Fibroblast of upper back skin (primary cell): ENCODE data around the gene DLGAP4.

Experiments used
- DNase-seq: peaks from one replicate; pipeline ENCODE4 v3.0.0-alpha.2; 2013

DLGAP4 gene, protein sequence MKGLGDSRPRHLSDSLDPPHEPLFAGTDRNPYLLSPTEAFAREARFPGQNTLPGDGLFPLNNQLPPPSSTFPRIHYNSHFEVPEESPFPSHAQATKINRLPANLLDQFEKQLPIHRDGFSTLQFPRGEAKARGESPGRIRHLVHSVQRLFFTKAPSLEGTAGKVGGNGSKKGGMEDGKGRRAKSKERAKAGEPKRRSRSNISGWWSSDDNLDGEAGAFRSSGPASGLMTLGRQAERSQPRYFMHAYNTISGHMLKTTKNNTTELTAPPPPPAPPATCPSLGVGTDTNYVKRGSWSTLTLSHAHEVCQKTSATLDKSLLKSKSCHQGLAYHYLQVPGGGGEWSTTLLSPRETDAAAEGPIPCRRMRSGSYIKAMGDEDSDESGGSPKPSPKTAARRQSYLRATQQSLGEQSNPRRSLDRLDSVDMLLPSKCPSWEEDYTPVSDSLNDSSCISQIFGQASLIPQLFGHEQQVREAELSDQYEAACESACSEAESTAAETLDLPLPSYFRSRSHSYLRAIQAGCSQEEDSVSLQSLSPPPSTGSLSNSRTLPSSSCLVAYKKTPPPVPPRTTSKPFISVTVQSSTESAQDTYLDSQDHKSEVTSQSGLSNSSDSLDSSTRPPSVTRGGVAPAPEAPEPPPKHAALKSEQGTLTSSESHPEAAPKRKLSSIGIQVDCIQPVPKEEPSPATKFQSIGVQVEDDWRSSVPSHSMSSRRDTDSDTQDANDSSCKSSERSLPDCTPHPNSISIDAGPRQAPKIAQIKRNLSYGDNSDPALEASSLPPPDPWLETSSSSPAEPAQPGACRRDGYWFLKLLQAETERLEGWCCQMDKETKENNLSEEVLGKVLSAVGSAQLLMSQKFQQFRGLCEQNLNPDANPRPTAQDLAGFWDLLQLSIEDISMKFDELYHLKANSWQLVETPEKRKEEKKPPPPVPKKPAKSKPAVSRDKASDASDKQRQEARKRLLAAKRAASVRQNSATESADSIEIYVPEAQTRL

DNA sequence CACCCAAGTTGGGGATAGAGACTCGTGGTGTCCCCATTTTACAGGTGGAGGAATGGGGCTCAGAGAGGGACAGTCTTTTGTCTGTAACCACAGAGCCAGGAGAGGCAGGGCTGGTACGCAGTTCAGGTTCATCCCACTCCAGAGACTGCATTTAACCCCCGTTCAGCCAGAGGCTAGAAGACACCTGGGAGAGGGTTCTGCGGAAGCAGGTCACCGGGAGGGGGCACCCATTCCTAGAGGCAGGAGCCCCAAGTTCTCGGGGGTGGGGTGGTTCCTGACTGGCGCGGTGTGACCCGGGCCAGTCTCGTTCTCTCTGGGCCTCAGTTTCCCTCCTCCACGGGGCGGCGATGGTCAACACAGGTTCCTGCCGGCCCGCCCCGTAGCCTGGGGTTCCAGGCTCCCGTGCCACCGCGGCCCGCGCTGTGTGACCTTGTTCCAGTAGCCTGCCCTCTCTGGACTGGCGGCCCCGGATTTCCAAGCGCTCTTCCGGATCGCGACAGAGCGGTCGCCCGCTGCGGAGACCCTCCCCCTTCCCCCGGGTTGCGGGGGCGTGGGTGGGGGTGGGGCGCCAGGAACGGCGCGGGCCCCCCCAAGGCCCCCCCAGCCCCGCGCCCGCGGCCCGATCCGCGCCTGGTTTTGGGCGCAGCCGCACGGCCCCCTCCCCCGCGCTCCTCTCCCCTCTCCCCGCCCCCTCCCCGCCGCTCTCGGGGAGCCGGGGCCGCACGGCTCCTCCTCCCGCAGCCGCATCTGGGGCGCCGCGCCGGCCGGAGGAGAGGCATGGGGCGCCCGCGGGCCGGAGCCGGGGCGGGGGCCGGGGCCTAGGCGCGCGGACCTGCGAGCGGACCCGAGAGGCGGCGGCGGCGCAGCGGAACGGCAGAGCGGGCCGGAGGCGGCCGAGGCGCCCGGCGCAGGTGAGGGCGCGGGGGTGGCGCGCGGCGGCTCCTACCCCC, at the start of gene DLGAP4:
DLGAP4 (plus strand) TSS at position 738 of the 950 bp plus-strand sequence. CDS start 125,379 bp downstream, outside the sequence.
- no peak for DNase-seq

DNA sequence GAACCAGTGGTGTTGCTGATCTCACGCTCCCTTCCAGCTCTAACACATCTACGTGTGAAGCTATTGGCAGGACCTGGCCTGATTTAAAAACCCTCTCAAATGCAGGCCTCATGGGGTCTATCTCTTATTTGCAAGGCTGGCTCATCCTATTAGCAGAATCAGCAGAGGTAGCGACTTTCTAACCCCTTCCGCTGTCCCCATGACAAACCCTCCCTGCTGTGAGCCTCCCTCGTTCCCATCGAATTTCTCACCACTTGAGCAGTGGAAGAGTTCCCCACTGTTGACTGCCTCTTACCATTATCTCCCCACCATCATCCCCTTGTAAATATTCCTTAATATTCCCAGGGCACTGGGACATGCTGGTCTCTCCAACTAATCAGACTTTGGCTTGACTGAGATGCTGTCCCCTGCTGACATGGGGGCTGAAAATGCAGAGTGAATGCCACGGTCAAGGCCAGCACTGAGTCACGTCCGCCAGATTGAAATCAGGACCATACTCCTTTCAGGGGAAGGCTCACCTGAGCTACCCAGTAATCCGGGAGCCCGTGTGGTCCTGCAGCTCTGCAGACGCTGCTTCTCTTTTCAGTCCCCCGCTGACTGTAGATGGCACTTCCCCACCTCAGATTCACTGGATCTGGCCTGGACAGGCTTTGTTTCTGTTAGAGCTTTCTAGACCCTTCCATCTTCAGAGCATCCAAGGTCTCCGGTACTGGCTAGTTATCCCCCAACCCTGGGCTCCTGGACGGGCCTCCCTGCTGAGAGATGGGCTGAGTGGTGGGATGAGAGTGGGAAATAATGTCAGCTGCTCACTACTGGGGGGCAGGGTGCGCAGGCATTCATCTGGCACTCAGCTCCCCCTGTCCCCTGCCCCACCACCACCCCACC, 46.7 kb upstream of the DLGAP4 start:
- DNase-seq, result no peak

DNA sequence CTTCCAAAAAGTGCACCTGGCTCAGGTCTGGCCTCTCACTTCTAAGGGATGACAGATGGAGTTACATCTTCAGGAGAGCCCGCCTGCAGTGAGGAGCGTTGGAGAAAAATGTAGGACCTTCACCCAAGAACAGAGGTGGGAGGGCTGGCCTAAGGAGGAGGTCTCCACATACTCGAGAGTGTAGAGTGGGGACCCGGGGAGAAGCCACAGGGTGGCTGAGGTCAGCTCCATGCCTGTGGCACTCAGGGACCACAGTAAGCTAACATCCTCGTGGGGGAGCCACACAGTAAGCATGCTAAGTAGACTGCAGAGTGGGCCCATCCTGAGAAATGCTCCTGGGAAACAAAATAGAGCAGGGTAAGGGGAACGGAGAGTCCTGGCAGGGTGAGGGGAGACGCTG, 45.8 kb upstream of the DLGAP4 start:
- no peak for DNase-seq

DNA sequence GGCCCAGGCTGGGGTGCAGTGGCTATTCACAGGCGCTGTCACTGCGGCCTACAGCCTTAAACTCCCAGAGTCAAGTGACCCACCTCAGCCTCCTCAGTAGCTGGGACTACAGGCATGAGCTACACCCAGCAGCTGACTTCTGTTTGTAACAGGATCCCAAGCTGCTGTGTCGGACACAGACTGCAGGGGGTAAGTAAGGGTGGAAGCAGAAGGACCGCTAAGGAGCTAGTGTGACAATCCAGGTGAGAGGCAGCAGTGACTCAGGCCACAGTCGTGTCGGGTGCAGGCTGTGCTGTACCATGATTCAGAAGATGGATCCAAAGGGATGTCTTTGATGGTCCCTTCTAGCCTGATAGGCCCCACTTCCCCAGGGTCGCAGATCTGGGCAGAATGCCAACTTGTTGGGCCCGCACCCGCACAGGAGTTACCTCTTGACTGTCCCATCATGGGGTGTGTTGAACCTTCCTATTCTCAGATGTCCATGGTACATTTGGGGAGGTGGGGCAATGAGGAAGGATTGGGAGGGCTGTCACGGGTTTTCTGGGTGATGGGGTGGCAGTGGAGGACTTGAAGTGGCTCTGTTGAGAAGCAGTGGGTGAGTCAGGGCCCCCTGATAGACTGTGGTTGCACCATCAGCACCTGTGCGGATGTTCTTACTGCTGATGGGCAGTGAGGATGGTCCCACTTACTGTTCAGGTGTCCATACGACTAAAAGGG, 44.6 kb upstream of the DLGAP4 start:
- DNase-seq, result no peak

DNA sequence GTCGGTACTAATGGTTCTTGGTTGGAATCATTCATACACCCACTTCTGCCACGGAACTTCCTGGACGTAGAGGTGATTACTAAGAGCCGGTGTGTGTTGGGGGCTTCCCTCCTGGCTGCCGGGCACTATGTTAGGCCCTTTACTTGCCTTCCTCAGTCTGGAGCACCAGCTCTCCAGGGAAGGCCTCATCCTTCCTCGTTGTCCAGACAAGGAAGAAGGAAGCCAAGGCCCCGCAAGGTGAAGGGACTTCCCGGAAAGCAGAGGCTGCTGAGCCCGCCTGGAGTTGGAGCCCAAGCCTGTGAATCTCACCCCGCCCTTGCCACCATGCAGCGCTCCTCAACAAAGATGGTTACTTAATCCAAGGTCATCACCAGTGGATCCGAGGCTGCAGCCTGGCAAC, 43.7 kb upstream of the DLGAP4 start:
- DNase-seq, result no peak

DNA sequence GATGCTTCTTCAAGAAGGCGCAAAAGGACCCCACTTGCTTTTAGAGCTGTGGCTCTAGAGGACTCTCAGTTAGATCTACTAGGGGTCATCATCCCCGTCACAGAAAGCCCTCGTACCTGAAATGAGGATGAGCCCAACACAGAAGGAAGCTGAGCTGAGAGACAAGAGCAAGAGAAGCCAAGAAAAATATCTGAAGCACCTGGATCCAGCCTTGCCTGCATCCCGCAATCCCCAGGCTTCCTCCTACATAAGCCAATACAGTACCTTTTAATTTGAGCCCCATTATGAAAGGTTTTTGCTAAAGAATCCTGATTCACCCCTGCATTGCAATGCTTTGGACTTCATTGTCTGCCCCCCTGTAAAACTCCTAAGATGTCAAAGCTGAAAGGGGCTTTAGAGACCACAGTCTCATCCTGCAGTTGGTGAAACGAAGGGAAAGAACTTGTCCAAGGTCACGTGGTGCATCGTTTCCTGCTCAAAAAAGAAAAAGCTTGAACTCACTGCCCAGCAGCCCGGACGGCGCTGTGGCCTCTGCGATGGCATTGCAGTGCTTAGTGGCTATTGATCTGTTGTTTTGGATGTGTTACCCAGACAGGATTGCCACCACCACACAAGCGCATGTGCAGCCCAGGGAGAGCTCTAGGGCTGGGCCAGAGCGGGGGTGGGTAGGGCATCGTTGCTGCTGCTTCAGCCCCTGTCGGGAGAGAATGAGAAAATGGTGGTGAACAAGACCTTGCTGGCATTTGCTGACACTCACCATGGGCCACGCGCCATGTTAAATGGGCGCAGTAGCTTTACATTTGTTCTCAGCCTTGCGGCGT, 41.5 kb upstream of the DLGAP4 start:
- DNase-seq, result no peak

DNA sequence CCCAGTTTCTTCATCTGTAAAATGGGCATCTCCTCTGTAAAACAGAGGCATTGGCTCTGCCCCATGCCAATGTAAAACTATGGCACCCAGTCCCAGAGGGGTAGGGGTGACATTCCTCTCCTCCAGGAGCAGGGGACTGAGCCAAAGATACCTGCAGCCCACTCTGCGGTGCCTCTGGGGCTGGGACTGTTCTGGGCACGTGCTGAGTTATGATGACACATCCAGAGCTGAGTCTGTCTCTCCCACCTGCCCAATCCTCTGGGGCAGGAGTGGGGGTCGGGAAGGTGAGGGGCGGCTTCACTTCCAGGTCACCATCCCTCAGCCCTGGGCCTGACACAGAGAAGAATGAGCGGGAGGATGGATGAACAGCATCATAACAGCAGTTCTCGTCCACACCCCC, 40.0 kb upstream of the DLGAP4 start:
- DNase-seq, result no peak

DNA sequence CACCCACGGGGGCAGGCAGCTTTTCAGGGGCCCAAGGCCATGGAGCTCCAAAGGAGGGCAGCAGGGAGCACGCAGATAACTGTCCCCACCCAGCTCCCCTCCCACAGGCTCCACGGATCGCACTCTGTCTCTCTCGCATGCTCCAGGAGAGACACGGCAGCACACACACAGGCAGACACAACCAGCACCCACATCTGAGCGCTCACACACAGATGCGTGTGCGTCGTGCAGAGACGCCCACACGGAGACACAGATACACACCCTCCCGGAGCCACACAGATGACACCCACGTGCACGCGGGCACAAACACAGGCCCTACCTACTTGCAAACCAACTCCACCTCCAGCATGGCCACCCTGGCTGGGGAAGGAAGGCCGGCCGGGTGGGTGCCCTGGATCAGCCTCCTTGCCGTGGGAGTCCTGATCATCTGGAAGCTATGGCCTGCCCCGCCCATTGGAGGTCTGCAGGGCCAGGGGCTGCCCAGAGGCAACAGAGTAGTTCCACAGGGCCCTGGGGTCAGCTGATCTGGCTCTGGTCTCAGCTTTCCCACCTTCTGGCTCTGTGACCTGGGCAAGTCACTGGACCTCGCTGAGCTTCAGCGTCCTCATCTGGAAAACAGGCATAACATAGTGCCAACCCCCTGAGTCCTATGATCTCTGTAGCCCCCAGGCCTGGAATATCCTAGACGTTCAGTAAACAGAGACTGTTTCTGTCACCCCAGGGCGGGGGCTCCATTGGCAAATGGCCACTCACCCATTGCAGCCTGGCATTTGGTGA, 38.3 kb upstream of the DLGAP4 start:
- DNase-seq, result no peak

DNA sequence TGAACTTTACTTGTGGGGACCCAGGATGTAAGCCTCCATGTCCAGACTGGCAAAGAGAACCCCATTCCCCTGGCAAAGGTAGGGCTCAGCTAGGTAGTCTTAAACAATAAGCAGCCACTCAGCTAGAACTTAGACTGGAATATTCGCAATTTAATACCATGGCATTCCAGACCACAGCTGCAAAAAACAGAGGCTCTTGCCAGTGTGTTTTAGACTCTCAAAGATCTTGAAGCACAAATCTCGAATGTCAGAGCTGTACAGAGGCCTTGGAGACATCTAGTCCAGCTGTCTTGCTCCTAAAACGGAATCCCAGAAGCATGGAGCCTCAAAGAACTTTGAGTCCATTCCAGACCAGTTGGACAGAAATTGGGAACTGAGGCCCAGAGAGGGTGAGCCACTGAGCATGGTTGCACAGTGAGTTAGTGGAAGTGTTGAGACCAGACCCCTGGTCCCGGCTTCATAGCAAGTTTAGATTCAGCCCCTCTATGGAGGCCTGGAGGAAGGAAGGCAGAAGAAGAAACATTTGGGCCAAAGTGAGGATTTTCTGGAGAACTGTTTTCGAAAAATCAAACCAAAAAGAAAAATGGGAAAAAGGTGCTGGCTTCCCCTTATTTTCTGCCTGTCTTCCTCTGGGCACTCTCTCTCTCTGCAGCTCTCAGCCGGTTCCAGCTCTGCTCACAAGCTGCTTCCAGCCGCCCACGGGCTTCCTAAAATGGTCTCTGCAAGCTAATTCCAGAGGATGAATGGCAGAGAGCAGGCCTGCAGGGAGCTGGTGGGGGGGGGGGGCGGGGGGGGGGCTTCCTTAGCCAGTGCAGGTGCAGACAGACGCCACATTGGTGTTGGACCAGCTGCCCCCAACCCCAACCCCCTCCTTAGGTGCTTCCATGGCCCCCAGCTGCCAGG, 37.4 kb upstream of the DLGAP4 start:
- DNase-seq, result no peak

DNA sequence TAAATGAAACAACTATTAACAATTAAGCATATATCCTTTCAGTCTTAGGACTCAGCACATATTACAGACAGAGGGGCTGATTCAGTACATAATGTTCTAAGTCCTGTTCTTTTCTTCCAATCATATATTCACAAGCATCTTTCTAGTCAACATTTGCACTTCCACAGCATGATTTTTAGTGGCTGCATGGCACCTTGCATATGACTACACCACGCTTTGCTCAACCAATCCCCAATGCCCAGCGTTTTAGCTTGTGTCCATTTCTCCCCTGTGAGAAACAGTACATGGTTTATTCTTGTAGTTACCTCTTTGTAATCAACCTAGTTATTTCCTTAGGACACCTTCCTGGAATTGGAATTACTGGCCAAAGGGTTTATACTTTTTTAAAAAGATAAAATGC, 36.6 kb upstream of the DLGAP4 start:
- no peak for DNase-seq

DNA sequence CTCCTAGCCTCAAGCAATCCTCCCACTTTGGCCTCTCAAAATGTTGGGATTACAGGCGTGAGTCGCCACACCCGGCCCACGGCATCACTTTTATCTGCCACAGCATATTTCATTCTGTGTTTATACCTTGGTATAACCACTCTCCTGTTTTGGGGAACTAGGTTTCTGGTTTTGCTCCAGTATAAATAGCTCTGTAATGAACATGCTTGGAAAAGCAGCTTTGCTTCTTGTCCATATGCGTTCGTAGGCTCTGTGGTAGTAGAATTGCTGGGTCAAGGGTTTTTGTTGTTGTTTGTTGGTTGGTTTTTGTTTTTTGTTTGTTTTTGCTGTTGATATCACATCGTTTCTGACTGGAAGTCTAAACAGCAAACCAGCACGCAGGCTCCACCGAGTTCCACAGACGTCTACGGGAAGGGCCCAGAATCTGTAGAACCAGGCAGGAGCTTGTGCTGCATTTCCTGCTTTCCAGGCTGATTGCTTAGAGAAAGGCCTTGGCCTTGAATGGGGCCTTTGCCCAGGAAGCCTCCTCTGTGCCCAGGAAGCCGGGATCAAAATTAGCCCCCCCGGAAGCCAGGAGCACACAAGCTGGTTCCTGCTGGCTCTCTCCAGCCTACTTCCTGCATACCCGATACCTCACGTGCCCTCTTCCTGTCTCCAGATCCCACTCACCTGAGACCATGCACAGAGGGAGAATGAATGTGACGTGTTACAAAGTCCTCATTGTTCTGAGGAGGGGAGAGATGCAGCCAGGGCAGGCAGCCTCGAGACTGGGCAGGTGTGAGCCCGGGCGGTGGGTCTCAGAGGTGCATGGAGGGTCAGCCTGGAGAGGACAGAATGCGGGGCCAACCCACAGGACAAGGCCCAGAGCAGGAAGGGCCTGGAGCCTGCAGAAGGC, 35.1 kb upstream of the DLGAP4 start:
- DNase-seq, result no peak

DNA sequence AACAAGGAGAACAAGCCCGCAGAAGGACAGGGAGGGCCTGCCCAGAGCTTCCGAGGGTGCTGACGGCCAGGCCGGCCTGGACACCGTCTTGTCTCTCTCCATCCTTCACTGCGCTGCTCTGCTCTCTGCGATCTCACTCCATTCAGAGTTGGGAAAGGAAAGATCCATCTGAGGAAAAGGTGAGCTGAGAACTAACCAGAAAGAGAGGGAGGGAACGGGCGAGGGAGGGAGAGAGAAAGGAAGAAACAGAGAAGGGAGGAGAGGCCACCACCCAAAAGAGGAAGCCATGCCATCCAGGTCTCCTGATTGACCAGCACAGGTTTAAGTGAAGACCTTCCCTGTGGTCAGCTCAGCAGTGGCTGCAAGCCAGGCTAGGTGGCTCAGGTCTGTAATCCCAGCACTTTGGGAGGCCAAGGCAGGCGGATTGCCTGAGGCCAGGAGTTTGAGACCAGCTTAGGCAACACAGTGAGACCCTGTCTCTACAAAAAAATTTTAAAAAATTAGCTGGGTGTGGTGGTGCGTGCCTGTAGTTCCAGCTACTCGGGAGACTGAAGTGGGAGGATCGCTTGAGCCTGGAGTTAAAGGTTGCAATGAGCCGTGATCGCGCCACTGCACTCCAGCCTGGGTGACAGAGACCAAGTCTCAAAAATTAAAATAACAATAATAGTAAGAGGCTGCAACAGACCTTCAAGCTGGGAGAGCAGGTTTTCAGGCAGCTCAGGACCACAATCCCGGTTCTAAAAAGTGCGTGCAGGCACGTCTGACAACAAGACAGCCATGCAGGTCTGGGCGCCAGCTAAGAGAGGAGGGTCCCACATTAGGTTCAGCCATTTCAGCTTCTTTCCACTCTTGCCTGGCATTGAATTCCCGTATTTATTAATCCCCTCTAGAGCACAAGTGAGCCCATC, 34.2 kb upstream of the DLGAP4 start:
- DNase-seq, result no peak

DNA sequence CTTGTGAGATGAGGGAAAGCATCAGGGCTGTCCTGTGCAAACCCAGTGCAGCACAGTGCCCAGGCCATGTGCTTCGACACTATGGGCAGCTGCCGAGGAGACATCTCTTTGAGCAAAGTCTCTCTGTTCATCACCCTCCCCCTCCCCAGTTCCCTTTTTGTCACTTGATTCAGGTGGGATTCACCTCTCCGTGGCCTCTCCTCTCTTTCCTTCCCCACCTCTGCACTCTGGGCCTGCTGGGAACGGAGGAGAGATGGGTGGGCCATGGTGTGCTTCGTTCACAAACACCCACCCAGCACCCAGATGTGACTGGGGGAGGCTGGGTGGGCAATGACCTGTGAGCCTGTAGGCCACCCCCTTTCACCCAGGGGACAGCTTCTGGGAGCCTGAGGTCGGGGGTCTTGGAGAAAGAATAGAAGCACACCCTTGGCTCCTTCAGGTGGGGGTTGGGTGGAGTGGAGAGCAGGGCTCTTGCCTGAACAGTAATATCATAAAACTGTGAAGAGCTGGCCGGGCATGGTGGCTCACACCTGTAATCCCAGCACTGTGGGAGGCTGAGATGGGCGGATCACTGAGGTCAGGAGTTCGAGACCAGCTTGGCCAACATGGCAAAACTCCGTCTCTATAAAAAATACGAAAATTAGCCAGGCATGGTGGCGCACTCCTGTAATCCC, 33.5 kb upstream of the DLGAP4 start:
- no peak for DNase-seq

DNA sequence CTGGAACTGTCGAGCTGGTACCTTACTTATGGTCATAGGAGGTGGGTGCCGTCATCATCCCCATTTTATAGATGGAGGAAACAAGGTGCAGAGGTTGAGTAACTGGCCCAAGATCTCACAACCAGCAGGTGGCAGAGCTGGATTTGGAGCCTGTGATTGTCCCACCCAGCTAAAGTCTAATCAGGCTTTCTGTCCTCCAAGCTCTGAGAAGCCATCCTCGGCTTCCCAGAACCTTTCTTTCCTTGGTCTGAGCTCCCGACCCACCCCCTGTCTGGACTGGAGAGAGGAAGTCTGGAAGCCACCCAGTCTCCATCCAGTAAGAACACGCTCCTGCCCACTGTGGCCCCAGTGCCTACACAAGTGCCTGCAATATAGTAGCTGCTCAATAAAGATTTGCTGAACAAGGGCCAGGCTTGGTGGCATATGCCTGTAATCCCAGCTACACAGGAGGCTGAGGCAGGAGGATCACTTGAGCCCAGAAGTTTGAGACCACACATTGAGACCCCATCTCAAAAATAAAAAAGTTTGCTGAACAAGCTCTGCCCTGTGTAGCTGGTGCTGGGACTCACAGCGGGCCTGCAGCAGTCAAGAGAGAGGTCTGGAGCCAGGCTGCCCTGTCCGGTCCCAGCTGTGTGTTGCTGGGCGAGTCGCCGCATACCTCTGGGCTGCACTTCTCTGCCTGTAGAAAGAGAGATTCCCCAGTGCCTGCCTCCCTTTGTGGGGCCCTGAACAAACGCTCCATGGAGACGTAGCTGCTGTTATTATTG, 32.5 kb upstream of the DLGAP4 start:
- DNase-seq, result peak; percentile 9
